Heart left ventricle (tissue), 16 donors: ENCODE data around the gene MYH6. TPM values are rescaled to one million over a fixed set of nuclear protein-coding genes. Genes with fewer than 3 reads are reported as not detected.

Experiments used
- ATAC-seq, 4 donors: fragments of 200-7000 bp; cut with Tn5 transposase; one replicate each; pipeline ENCODE4 v1.9.1; 2020 to 2022; ENCODE audit warnings: moderate library complexity in 4 of 4, mild to moderate bottlenecking in 3 of 4, moderate number of reproducible peaks in 1 of 4
- DNase-seq, 5 donors: peaks; one replicate each; pipeline ENCODE4 v3.0.0-alpha.2; 2020
- H3K27ac ChIP-seq, 12 donors: fragments of 200-600 bp; sonication (generic) in 4 of 12; one replicate each; pipeline versions ENCODE4 v1.5.0 to v1.8.0; 2016 to 2022; ENCODE audit warnings: mild to moderate bottlenecking in 2 of 12
- H3K27me3 ChIP-seq, 9 donors: fragments of 200-600 bp; sonication (generic) in 2 of 9; one replicate each; pipeline versions ENCODE4 v1.5.1 to v1.8.0; 2016 to 2022; ENCODE audit warnings: mild to moderate bottlenecking in 3 of 9
- H3K36me3 ChIP-seq, 9 donors: fragments of 200-600 bp; sonication (generic) in 2 of 9; one replicate each; pipeline versions ENCODE4 v1.5.0 to v1.8.0; 2018 to 2022; ENCODE audit warnings: mild to moderate bottlenecking in 2 of 9
- H3K4me1 ChIP-seq, 12 donors: fragments of 200-600 bp; sonication (generic) in 4 of 12; one replicate each; pipeline versions ENCODE4 v1.5.0 to v1.8.0; 2016 to 2022; ENCODE audit warnings: mild to moderate bottlenecking in 3 of 12
- H3K4me3 ChIP-seq, 12 donors: fragments of 200-600 bp; sonication (generic) in 4 of 12; one replicate each; pipeline versions ENCODE4 v1.5.0 to v1.8.0; 2017 to 2022; ENCODE audit warnings: mild to moderate bottlenecking in 9 of 12, moderate library complexity in 4 of 12
- H3K9me3 ChIP-seq, 12 donors: fragments of 200-600 bp; sonication (generic) in 4 of 12; one replicate each; pipeline versions ENCODE4 v1.5.0 to v1.8.0; 2016 to 2022; ENCODE audit warnings: mild to moderate bottlenecking in 1 of 12
- POLR2A ChIP-seq, 2 donors: fragments of 450-650 bp; IDR thresholded peaks; one replicate each; pipeline ENCODE4 v1.6.1; 2017; ENCODE audit warnings: antibody characterized with exemption in 2 of 2, mild to moderate bottlenecking in 2 of 2, moderate library complexity in 2 of 2
- WGBS, 4 donors: extraction: QIAGEN DNeasy Blood & Tissue Kit in 2 of 4; methylation state at CpG; one replicate each; pipeline versions ENCODE4 v1.1.5 to v1.1.7; 2013 to 2018; 5-methylcytosine and 5-hydroxymethylcytosine counted together
- intact Hi-C, 10 donors: fragments of 100-400 bp; cut with DNase I; formaldehyde crosslinking; loops; one replicate each; pipeline versions ENCODE4 v1.11.1 to v1.14.2; 2022
- polyA plus RNA-seq, 2 donors: library from polyadenylated mRNA; stranded (reverse); fragments of 200-250 nt; gene quantifications; one replicate each; pipeline ENCODE4 v1.2.3, GENCODE V29; 2013
- total RNA-seq, 9 donors: library from RNA; depleted of rRNA in 2 of 9; stranded (reverse); fragments of >200 nt in 2 of 9; fragmentation: NEBNext Ultra II Directional in 3 of 9; extraction: Animal tissue kit (Norgen Biotek cat#: 25700) in 3 of 9; gene quantifications; one replicate each; pipeline versions ENCODE4 v1.1.0 to v1.2.4, GENCODE V29; 2016 to 2023
- TF ChIP-seq, protein P1 (sequence below), 12 donors: fragments of 200-600 bp; sonication (generic) in 4 of 12; IDR thresholded peaks; one replicate each; pipeline versions ENCODE4 v1.5.0 to v1.8.0; 2018 to 2022; ENCODE audit warnings: antibody characterized with exemption in 12 of 12, mild to moderate bottlenecking in 5 of 12
- donor health status: ischemic (EF 13 %, LVEDD 7.1; RV severe dilation, severe dysfunction).
- donor health status: healthy with polysubstance abuse.
- donor health status: DM: no; HTN: yes; CAD: no.
- donor health status: DM: no; HTN: no; CAD: no.
- donor health status: ischemic (EF 25% LVEDD 6.9; RV normal size, moderate dysfunction).
- donor health status: ischemic (EF 25% LVEDD 5.7; RV mildly dilated, moderate dysfunction).
- donor health status: healthy.
- donor health status: DM: yes; HTN: yes; CAD: no.
- donor health status: ischemic (EF 35%, LVEDD 5.7; RV mildly dilated, moderate dysfunction).
- donor health status: nonischemic (EF 11% LVEDD 7.7; RV severe dilation, severe dysfunction).
- donor health status: DM: yes; HTN: yes; CAD: no.
- donor health status: PGD.
- donor health status: ischemic (EF 29% LVEDD 5.4; RV normal size, mild dysfunction).
- donor health status: nonischemic (EF 23%, LVEDD 6.1; RV moderate dilation, normal function).

The MYH6 gene
- total and polyA plus RNA-seq, 11 donors, result 76.8 to 5,104 (median 1,271) TPM

DNA sequence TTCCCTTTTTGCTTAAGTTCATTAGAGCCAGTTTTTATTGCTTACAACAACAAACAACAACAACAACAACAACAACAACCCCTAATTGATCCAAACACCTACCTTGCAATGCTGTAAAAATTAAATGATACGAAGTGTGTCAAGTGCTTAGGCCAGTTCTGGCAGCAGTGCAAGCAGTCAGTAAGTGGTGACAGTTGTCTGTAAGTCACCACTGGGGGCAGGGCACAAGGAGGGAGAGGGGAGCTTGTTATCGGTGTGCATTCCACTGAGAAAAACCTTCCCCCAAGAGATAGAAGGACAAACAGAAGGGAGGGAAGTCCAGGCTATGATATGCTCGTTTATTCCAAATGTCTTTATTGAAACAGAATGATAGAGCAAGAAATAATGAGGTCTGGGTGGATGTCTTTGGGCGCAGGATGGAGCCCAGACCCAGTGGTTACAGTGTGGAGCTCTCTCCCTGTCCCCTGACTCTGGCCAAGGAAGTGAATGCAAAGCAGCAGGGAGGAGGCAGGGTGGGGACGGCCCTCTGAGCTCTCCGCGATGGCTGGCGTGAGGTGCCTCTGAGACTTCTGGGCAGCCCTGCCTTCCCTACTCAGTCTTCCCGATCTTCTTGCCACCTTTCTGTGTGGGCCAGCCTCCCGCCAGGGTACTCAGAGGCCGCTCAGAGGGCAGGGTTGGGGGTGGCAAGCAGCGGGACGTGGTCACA, 61.9 kb downstream of the MYH6 start:
- Histone ChIP-seq H3K4me1 (peaks cover 0 to 9% (median 0%) of the 10 kb centered on the region in 12 donors), H3K27me3 (peaks cover 0 to 8% (median 0%) of the 10 kb centered on the region in 9 donors), H3K36me3 (no peaks in the 10 kb centered on the region), H3K27ac (peak overlapping the region in 1 of 12 donors; percentile 24), H3K4me3 (no peak overlapping the region), H3K9me3 (no peaks in the 10 kb centered on the region)
- intact Hi-C loops, result no loop called here
- DNase-seq (no peak), ATAC-seq (peak in 3 of 4 donors; percentile 48 to 54 (median 49))
- WGBS, 4 donors, result 58 to 61% (median 61%) methylated on average over 12 to 13 of the region's 13 CpGs
- TF ChIP-seq, protein P1, sequence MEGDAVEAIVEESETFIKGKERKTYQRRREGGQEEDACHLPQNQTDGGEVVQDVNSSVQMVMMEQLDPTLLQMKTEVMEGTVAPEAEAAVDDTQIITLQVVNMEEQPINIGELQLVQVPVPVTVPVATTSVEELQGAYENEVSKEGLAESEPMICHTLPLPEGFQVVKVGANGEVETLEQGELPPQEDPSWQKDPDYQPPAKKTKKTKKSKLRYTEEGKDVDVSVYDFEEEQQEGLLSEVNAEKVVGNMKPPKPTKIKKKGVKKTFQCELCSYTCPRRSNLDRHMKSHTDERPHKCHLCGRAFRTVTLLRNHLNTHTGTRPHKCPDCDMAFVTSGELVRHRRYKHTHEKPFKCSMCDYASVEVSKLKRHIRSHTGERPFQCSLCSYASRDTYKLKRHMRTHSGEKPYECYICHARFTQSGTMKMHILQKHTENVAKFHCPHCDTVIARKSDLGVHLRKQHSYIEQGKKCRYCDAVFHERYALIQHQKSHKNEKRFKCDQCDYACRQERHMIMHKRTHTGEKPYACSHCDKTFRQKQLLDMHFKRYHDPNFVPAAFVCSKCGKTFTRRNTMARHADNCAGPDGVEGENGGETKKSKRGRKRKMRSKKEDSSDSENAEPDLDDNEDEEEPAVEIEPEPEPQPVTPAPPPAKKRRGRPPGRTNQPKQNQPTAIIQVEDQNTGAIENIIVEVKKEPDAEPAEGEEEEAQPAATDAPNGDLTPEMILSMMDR (IDR thresholded peaks at IDR 0.05), result no peak
- no peak for TF ChIP-seq POLR2A (IDR thresholded peaks at IDR 0.05)

DNA sequence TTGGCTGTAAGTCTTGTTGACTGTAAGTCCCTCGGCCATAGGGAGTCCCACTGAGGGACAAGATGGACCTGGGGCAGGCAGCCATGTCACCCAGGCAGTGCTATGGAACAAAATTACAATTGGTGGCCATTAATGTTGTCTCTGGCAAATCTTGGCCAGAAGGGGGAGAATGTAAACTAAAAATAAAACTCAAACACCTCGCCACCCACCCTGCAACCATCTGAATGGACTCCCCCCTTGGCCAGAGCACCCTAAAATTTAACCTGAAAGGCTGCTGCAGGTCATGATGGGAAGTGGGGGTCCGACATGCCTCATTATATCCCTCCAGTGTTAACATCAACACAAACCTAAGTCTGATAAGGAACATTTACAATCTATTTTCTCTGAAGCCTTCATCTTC, 63.6 kb downstream of the MYH6 start:
- intact Hi-C loops, result no loop called here
- no peak overlapping the region for H3K4me3 ChIP-seq
- H3K27ac ChIP-seq, result no peak overlapping the region
- no peak for TF ChIP-seq POLR2A (IDR thresholded peaks at IDR 0.05)
- TF ChIP-seq, protein P1 (IDR thresholded peaks at IDR 0.05), result no peak
- no peak for DNase-seq
- no peaks in the 10 kb centered on the region for H3K36me3 ChIP-seq
- no peaks in the 10 kb centered on the region for H3K27me3 ChIP-seq
- H3K4me1 ChIP-seq, result peaks cover 0 to 9% (median 0%) of the 10 kb centered on the region in 12 donors
- peaks cover 0 to 7% (median 0%) of the 10 kb centered on the region in 12 donors for H3K9me3 ChIP-seq
- no peak for ATAC-seq
- 64 to 72% (median 66%) methylated on average over 3 of the region's 3 CpGs for WGBS, 4 donors

DNA sequence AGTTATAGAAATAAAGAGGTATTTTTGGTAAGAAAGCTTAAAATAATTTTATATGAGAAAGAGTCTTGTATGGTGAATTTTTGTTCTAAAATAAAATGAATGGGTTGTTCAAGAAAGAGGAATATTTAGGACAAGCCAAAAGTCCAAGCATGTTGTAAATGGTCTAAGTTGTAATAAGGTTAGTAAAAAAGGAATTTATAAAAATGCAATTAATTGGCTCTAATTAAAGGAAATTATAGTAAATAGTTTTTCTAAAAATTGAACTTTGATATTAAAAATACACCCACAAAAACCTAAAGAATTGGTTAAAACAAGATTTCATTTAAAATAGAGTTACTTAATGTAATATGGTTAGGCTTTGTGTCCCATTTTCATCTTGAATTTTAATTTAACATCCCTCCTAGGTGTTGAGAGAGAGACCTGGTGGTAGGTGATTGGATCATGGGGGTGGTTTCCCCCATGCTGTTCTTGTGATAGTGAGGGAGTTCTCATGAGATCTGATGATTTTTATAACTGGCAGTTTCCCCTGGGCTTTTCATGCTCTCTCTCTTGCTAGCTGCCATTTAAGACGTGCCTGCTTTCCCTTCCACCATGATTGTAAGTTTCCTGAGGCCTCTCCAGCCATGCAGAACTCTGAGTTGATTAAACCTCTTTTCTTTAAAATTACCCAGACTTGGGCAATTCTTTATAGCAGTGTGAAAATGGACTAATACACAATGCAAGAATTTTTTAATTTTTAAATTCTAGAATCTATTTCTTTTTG, 68.4 kb downstream of the MYH6 start:
- Histone ChIP-seq H3K4me3 (no peak overlapping the region), H3K36me3 (no peaks in the 10 kb centered on the region), H3K27ac (no peak overlapping the region), H3K27me3 (no peaks in the 10 kb centered on the region), H3K4me1 (no peaks in the 10 kb centered on the region), H3K9me3 (peaks cover 0 to 9% (median 0%) of the 10 kb centered on the region in 12 donors)
- ATAC-seq (no peak), DNase-seq (no peak)
- TF ChIP-seq POLR2A (IDR thresholded peaks at IDR 0.05), result no peak
- TF ChIP-seq, protein P1 (IDR thresholded peaks at IDR 0.05), result no peak
- intact Hi-C loops, result loop anchor here in 2 of 10 donors (5.0 kb wide), 1 partner anchor 33 kb away; the partner anchor contains the start of gene IL25 (in 2 of the 2)
- 76 to 88% (median 82%) methylated on average over 1 of the region's 1 CpG for WGBS, 4 donors

DNA sequence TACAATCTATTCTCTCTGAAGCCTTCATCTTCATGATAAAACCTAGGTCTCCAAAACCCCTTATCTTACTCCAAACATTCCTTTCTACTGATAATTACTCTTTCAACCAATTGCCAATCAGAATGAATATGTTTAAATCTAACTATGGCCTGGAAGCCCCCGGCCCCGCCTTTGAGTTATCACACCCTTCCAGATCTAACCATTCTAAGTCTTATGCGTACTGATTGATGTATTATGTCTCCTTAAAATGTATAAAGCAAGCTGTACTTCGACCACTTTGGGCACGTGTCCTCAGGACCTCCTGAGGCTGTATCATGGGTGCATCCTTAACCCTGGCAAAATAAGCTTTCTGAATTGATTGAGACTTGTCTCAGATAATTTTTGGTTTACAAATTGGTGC, 72.5 kb downstream of the MYH6 start:
- DNase-seq (no peak), ATAC-seq (no peak)
- Histone ChIP-seq H3K27me3 (no peaks in the 10 kb centered on the region), H3K36me3 (no peaks in the 10 kb centered on the region), H3K9me3 (peaks cover 0 to 9% (median 0%) of the 10 kb centered on the region in 12 donors), H3K27ac (no peak overlapping the region), H3K4me3 (no peak overlapping the region), H3K4me1 (no peaks in the 10 kb centered on the region)
- WGBS, 4 donors, result 80 to 88% (median 85%) methylated on average over 5 of the region's 5 CpGs
- TF ChIP-seq POLR2A (IDR thresholded peaks at IDR 0.05), result no peak
- TF ChIP-seq, protein P1 (IDR thresholded peaks at IDR 0.05), result no peak
- intact Hi-C loops, result loop anchor here in 2 of 10 donors (5.0 kb wide), 1 partner anchor 37 kb away; the partner anchor contains the start of gene IL25 (in 2 of the 2)
